ENCODE data around the gene BAIAP2L1.
A peak's percentile ranks its signal among the peaks of the same experiment; 100 is the strongest.
"Not testable (repeated sequence)": the region's sequence is repeated elsewhere in the genome, so short reads cannot be mapped to it uniquely, and the experiment has no call there.

BAIAP2L1 gene

GRCh38 chr7:98400542-98401340 is at the start of gene BAIAP2L1:
TSS of gene BAIAP2L1 (minus strand) at chr7:98401090. CDS start at chr7:98400852, 238 bp downstream.
- DNase-seq = no peak

DNA sequence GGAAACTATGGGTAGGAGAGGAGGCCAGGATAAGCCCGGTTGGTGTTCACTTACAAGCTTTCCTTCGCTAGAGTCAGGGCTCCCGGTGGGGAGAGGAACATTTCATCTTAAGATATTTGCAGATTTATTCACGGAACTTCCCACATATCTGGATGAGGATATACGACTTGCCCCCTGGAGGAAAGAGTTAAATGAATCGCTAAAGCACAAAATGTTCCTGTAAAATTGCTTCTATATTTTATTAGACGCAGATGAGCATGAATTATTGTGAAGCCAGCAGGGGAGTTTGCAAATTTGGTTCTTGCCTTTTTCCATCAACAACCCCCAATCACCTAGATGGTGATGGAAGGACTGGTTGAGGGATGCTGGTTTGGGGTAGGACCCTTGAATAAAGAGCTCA is 47.9 kb upstream of the BAIAP2L1 start:
- DNase-seq = no peak

DNA sequence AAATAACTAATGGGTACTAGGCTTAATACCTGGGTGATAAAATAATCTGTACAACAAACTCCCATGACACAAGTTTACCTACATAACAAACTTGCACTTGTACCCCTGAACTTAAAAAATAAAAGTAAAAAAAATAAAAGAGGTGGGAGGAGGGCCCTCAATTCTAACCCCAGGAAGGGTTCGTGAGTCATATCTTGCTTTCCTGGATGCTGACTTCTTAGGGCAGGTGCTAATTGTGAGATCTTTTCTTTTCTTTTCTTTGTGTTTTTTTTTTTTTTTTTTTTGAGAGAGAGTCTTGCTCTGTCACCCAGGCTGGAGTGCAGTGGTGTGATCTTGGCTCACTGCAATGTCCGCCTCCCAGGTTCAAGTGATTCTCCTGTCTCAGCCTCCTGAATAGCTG is 40.1 kb upstream of the BAIAP2L1 start:
- not testable (repeated sequence) for DNase-seq

DNA sequence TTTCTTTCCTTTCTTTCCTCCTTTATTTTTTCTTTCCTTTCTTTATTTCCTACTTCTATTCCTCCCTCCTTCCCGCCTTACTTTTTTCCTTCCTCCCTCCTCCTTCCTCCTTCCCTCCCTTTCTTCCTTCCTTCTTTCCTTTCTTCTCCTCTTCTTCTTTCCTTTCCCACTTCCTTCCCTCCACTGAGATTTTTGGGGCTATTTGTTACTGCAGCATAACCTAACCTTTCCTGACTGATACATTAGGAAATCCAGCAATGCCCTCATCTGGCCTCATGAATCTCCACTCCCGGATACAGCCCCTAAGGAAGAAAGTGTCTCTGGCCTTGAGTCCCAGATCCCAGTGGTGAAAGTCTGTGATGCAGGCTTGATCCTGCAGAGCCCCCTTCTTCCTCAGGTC is 38.6 kb upstream of the BAIAP2L1 start:
- no peak for DNase-seq

DNA sequence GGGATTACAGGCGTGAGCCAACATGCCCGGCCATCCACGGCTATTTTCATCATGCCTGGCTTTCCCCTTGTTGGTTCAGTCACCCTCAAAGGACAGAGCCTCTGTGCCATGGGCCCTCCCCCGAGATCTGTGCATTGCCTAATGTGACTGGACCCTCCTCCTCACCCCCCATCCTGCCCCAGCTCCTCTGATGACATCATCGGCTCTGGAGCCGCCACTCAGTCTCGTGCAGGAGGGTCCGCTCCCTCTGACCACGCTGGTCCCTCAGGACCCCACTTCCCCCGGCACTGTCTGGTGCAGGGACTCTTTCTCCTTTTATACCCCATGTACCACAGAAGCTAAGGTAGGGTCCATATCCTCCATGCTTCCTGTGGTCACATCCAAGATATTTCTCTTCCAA is 33.2 kb upstream of the BAIAP2L1 start:
- no peak for DNase-seq

- no peak for DNase-seq
Measured at GRCh38 chr7:98429799-98430198, 28.9 kb upstream of the BAIAP2L1 start.

DNA sequence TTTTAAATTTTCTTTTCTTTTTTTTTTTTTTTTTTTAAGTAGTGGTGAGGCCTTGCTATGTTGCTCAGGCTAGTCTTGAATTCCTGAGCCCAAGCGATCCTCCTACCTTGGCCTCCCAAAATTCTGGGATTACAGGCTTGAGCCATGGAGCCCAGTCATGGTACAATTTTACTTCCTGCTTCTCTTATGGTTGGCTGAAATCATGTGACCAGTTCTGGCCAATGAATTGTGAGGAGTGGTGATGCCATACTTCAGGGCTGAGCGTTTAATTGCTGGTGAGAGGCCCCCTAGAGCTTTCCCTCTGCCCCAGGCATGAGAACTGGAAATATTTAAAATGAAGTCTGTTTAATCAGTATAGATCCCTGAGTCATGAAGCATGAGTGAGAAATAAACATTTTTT is 22.2 kb upstream of the BAIAP2L1 start:
- DNase-seq = peak; percentile 30

DNA sequence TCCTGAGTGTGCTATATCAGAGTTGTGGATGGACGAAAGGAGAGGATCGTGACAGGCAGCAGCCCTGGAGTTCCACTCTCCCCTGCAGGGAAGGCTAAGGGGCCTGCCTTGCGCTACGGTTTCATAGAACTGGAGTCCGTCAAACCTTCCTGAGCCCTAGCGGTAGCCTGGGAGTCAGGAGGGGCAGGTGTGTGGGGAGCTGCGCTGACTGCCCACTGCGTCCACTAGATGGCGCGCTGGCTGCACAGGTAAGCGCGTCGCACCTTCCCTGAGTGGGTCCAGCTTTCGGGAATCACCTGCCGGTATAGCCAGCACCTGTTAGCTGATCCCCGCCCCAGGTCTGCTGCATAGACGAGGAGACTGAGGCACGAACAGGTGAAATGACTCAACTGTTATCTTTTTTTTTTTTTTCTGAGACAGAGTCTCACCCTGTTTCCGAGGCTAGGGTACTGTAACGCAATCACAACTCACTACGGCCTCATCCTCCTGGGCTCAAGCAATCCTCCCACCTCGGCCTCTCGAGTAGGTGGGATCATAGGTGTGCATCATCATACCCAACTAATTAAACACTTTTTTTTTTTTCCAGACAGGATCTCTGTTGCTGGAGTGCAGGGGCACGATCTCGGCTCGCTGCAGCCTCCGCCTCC is 20.2 kb upstream of the BAIAP2L1 start:
- DNase-seq = no peak

DNA sequence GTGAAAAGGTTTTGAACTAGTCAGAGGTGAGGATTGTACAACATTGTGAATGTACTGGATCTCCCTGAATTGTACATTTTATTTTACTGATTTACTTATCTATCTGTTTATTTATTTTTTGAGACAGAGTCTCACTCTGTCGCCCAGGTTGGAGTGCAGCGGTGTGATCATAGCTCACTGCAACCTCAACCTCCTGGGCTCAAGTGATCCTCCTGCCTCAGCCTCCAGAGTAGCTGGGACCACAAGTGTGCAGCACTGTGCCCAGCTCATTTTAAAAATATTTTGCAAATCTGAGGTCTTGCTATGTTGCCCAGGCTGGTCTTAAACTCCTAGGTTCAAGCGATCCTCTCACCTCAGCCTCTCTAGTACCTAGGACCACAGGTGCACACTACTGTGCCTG is 19.1 kb upstream of the BAIAP2L1 start:
- DNase-seq = not testable (repeated sequence)

DNA sequence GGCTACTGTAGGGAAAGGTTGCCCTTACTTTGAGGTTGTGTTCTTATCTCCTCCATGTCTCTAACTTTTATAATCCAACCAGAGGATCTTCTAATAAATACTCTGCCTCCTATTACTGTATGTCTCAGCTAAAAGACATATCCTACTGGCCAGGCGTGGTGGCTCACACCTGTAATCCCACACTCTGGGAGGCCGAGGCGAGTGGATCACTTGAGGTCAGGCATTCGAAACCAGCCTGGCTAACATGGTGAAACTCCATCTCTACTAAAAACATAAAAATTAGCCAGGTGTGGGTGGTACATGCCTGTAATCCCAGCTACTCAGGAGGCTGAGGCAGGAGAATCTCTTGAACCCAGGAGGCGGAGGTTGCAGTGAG is 18.4 kb upstream of the BAIAP2L1 start:
- not testable (repeated sequence) for DNase-seq

- DNase-seq = peak; percentile 76
Measured at GRCh38 chr7:98418636-98419315, 17.9 kb upstream of the BAIAP2L1 start.

- DNase-seq = no peak
Measured at GRCh38 chr7:98418271-98418635, 17.4 kb upstream of the BAIAP2L1 start.

GRCh38 chr7:98417604-98418270 is 16.8 kb upstream of the BAIAP2L1 start:
- DNase-seq = peak; percentile 75

DNA sequence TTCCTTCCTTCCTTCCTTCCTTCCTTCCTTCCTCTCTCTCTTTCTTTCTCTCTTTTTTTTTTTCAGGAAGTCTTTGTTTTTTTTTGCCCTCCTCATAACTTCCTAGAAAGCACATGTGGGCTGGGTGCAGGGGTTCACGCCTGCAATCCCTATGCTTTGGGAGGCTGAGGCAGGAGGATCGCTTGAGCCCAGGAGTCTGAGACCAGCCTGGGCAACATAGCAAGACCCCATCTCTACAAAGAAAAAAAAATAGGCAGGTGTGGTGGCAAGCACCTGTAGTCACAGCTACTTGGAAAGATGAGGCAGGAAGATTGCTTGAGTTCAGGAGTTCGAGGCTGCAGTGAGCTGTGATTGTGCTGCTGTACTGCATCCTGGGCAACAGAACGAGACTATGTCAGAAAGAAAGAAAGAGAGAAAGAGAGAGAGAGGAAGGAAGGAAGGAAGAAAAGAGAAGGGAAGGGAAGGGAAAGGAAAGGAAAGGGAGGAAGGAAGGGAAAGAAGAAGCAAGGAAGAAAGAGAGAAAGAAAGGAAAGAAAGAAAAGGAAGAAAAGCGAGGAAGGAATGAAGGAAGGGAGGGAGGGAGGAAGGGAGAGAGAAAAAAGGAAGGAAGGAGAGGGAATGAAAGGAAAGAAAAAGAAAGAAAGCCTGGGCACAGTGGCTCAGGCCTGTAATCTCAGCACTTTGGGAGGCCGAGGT is 13.5 kb upstream of the BAIAP2L1 start:
- no peak for DNase-seq

GRCh38 chr7:98413655-98414054 is 12.8 kb upstream of the BAIAP2L1 start:
- DNase-seq = peak; percentile 12

- no peak for DNase-seq
Measured at GRCh38 chr7:98409843-98410242, 9.0 kb upstream of the BAIAP2L1 start.

DNA sequence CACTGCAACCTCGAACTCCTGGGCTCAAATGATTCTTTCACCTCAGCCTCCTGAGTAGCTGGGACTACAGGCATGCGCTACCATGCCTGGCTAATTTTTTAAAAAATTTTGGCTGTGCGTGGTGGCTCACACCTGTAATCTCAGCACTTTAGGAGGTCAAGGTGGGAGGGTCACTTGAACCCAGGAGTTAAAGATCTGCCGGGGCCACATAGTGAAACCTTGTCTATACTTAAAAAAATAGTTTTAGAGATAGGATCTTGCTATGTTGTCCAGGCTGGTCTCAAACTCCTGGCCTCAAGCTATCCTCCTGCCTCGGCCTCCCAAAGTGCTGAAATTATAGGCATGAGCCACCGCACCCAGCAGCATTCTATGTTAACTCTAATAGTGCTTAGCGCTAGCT is 7.3 kb upstream of the BAIAP2L1 start:
- DNase-seq = not testable (repeated sequence)

GRCh38 chr7:98406827-98407226 is 5.9 kb upstream of the BAIAP2L1 start:
- DNase-seq = no peak

DNA sequence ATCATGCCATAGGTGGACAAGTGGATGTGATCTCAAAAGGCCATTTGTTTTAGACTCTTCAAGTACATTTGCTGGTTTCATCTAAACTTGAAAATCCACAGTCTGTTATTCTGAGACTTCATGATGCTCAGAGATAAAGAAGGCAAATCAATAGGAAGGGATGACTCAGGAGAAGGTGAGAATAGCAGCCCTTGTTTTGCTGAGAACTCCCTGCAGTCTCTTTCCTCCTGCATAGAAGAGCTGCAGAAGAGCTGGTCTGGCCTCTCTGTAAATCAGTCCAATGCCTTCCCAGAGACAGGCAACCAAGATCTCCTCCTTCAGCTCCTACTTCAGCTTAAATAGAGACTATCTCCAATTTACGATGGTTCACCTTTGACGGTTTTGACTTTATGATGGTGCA is 4.0 kb upstream of the BAIAP2L1 start:
- DNase-seq = no peak

DNA sequence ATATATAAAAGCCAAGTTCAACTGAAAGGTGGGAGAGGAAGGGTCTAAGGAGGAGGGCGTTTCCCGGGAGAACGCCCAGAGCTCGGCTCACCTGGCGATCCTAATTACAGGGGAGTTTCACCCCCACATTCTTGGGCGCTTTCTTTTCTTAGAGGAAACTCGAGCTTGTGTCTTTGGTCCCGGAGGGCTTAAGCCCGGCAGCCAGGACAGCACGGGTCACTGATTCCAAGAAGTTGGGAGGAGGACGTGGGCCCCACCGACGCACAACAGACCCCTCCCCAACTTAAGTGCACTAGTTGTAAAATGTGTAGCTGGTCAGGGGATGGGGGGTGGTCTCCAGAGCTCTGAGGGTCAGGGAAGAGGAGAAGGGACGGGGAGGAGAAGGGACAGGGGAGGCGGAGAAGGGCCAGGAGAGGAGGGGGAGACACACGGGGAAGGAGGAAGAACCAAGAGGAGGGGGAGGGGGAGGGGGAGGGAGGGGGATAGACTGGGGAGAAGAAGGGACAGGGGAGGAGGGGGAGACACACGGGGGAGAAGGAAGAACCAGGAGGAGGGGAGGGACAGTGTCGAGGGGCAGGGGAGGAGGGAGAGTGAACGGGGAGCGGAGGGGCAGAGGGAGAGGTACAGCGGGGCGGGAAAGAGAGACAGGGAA is 874 bp downstream of the BAIAP2L1 start:
- no peak for DNase-seq

DNA sequence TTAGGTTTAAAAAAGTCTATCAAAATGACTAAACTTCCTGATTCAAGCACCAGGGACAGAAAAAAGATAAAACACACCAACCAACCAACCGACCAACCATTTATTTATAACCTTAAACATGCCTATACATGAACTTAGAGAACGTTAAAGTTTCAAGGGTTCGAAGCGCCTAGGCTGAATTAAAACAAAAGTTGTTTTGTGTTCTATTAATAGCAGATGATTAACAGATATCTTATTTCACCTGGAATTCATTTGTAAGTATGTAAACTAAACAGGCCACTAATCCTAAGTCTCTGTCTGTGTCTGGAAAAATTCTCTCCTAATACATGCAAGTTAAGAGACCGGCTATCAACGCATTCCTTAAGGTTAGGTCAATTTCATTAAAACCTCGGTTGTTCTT is 1.4 kb downstream of the BAIAP2L1 start:
- DNase-seq = no peak
